GM19351 (cell line): ENCODE results near the gene TMEM52.
"Not testable (repeated sequence)": the region's sequence is repeated elsewhere in the genome, so short reads cannot be mapped to it uniquely, and the experiment has no call there.

ENCODE experiments used
- ATAC-seq: cut with Tn5 transposase; IDR thresholded peaks from one replicate; pipeline ENCODE4 v1.9.1; 2021; ENCODE audit warnings: mild to moderate bottlenecking, moderate library complexity; ENCODE audit not compliant: unreplicated experiment

The TMEM52 gene

DNA sequence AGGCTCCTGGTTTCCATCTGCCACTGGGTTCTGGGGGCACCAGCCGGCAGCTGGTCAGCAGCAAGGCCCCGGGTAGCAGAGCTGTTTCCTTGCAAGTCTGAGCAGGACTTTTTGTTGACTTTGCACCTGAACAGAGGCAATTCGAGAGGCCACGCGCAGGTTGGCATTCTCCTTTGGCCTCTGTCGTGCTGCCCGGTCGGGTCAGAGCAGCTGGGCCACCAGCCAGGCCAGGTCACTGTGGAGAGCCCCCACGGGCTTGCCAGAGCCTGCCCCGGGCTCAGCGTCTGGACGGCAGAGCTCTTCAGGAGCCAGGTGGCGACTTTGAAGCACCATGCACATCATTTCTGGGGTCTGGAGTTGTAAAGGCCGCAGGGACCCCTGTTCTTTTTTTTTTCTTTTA lies 28.4 kb upstream of the TMEM52 start:
- ATAC-seq = no peak

DNA sequence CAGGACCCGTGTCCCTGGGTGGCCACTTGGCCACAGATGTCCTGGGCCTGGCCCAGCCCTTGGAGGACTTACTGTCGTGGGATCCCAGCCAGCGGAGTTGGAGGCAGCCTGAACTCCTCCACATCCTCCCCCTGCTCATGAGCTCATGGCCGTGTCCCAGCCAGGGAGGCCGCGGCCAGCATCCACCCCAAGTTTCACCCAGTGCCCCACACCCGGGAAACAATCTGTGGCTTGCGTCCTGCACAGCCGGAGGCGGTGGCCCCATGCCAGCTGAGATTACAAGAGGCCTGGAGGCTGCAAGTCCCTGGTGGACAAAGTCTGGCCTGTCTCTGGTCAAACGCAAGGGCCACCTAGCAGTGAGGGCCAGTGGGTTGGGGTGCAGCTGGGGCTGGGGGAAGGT lies 27.5 kb upstream of the TMEM52 start:
- ATAC-seq = no peak

DNA sequence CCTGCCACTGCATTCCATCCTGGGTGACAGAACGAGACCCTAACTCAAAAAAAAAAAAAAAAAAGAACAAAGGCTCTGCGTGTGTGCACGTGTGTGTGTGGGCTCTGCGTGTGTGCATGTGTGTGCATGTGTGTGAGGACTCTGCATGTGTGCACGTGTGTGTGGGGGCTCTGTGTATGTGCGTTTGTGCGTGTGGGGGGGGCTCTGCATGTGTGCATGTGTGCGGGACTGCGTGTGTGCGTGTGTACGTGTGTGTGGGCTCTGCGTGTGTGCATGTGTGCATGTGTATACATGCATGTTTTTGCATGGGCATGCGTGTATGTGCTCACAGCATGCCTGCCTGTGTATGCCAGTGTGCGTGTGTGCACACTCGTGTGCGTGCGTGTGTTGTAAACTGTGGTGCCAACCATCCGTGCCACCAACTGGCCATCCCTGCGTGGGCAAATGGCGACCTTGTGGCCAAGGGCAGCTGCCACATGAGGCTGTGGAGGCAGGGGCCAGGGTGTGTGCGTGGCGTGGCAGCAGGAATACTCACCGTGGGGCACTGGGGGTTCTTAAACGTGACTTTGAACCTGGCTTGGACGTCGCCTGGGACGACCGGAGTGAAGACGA lies 26.8 kb upstream of the TMEM52 start:
- ATAC-seq = no peak

DNA sequence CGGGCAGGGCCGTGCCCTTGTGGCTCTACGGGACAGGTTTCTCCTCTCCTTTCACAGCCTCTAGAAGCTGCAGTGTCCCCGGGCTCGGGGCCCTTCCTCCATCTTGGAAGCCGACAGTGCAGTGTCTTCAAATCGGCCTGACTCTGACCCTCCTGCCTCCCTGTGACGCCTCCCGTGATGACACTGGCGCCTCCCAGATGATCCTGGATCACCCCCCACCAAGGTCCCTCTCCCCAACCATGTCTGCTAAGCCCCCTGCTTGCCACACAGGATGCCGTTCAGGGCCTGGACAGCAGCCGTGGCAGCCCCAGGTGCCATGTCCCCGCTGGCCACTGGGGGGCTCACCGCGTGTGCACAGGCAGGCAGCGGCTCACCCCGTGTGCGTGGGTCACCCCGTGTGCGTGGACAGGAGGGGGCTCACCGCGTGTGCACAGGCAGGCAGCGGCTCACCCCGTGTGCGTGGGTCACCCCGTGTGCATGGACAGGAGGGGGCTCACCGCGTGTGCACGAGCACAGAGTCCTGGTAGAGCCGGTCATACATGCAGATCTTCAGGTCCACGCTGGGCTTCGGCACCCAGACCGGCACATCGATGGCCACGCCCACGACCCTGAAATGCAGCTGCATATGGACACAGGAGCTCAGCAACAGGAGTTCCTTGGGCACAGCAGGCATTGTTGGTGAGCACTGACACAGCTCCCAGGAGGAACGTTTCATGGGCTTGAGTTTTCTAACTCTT lies 24.9 kb upstream of the TMEM52 start:
- ATAC-seq = no peak

DNA sequence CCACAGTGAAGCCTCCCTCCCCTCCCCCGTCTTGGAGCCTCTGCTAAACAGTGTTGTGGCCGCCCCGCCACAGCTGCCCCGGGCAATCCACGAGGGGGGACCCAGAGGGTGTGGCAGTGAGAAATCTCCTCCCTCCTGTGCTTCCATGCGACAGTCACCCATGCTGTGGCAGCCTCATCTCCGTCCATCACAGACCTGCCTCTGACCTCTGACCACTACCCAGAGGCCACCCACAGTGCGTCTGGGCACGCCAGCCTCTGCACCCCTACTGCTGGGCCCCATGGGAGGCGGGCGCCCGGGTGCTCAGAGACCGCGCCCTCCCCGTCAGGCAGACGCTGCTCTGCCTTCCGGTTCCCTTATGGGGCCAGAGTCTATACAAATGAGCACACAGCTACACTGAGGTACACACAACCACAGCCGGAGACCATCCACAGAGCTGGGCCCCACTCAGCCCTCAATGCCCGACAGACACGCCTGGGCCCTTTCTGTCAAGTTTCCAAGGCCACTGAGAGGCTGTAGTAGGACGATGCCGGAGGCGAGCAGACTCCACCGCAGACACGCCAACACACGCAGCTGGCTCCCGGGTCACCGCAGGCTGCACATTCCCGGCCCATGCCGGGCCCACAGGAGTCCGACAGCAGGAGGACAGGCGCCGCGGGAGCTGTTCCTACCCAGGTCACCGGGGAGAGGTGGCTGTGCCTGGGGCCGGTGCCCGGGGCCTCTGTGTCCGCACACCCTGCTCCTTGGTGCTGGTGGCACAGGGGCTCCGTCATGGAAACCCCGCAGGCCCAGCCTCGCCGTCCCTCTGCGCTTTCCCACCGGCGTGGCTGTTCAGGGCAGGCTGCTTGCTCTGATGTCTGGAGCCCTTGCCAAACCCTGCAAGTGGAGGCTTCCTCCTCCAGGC lies 23.9 kb upstream of the TMEM52 start:
- ATAC-seq = no peak

DNA sequence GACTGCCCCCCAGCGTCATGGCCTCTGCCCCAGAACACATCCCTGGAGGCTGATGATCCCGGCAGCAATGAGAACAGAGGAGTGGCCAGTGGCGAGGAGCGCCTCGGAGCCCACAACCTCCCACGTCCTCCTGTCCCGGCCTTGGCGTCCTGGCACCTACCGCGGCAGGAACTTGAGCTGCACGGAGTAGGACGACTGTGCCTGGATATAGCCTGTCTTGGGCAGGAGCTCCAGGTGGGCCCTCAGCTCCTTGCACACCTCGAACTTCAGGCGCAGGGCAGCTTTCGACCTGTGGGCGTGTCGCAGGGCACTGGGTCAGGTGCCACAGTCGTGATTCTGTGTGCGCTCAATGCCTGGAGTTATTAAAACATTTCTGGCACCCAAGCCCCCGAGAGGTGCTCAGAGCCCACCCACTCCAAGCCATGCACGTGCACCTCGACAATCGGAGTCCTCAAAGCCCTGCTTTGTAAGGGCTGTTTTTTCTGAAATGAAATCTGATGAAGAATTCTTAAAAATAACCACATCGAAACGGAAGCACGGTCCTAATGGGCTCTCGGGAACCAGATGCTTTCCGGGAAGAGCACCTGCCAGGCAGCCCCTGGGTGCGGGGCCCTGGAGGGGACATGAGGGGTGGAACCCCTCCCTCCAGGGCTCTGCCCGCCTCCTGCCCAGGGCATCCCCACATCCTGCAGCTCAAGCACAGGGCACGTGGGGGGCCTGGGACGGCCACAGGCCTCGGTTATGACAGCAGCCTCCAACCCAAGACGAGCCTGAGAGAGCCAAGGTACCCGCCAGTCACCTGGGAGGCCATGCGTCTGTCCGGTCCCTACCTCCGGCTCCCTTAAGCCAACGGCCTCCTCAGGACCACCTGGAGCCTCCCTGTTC lies 23.0 kb upstream of the TMEM52 start:
- no peak for ATAC-seq

DNA sequence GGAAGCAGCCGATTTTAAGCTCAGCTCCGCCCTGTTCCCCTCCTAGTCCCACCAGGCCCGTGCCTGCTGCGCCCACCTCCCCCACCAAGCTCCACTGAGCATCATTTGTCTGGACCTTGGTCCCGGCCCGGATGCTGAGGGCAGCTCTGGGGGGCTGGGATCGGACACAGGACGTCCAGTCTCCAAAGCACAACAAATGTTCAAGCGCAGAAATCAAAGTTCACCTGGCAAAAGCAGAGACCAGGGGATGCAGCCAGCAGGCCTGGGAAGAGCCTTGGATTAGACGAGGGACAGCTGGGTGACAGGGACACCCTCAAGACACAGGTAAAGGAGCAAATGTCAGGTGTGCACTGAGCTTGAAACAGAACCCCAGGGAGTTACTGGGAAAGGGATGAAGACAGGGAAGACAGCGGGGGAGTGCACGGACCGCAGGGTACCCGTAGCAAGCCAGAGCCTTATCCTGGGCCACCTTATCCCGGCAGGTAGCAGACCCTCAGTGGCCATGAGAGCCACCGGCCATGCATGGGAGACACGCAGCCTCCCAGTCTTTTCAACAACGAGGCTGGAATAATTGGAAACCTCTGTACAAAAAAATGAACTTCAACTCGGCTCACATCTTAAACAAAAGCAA lies 22.2 kb upstream of the TMEM52 start:
- ATAC-seq = no peak

DNA sequence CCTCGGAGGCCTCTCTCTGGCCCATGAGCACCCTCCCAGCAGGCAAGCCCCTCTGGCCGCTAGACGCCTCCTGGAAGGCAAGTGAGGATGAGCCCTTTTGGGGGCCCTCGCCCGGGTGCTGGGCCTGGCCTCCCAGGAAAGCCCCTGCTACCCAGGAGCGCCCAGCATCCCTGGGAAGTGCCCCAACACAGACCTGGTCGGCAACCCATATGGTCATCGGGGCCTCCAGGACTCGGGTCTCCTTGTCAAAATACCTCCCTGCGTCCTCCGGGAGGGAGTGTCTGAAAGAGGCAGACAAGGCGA lies 21.0 kb upstream of the TMEM52 start:
- no peak for ATAC-seq

DNA sequence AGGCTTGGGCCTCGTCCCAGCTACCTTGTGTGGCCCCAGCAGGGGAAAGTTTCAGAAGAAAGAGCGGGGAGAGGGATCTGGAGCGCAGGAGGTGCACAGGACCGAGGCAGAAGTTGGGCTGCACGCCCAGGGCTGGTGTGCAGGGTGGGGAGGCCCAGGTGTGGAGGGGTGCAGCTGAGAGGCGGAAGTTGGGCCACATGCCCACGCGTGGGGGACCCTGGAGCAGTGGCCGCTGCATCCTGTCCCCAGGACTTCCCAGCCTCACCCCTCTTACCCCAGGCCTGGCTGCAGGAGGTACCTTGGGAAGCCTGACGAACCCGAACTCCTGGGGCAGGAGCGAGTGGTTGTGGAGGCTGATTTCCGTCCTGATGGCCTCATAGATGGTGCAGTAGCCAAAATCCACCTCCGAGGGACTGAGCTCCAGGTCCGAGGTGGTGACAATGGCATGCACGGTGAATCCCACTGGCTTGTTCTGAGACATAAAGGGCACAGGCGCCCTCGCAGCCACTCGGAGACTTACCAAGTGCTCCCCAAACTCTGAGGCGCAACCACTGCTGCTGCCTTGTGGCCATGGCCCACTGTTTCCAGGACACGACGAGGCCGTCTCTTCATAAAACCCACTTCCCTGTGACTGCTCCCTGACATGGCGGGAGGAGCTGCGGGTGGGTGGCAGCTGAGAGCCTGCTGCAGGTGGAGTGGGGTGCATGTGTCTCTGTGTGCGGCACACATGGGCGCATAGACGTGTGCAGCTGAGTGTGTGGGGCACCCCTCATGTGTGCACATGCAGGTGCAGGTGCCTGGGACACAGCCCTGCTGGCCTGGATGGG lies 20.4 kb upstream of the TMEM52 start:
- no peak for ATAC-seq

DNA sequence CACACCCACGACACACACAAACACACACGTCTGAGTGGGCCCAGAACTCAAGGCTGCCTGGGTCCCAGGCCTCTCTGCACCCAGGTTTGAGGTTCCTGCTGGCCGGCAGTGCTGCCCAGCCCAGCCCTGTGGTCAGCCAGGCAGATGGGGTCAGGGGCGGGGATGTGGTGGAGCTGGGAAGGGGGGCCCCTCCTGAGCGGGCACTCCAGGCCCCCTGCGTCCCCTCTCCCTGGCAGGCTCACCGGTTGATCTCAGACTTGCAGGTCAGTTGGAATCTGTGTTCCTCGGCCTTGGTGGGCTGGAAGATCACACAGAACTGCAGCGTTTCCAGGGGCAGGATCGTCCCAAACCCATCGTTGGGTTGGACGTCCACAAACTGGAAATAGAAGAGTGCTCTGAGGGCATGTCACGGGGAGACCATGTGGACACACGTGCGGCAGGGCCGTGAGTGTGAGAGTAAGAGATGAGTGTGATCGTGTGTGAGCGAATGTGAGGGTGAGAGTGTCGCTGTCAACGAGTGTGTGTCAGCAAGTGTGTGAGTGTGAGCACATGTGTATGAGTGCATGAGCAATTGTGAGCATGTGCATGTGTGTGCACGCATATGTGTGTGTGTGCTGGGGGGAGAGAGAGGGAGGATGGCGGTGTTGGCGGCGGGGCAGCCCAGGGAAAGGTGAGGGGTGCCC lies 19.7 kb upstream of the TMEM52 start:
- ATAC-seq = no peak

DNA sequence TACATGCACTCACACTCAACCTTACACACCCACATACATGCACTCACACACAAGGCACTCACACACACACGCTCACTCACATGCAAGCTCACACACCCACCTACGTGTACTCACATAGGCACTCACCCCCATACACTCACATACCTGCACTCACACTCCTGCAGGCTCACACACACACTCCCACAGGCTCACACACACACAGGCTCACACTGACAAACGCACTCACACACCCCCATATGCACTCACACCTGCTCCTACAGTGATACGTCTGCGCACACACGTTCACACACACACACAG lies 19.1 kb upstream of the TMEM52 start:
- no peak for ATAC-seq

DNA sequence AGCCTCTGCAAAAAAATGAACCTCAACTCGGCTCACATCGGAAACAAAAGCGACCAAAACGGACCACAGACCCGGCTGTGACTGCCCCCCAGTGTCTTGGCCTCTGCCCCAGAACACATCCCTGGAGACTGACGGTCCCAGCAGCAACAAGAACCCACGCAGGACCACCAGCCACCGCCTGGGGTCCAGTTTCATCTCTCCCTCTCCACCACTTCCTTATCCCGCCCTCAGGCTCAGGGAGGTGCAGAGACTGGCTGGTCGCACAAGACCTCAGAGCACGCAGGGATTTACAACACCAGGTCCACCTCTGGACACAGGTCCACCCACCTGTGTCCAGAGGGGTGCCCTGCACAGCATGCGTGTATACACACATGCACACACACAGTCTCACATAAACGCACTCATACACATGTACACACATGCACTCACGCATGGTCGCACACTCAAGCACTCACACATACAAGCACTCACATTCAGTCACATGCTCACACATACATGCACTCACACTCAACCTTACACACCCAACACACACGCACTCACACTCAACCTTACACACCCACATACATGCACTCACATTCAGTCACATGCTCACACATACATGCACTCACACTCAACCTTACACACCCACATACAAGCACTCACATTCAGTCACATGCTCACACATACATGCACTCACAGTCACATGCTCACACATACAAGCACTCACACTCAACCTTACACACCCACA lies 18.6 kb upstream of the TMEM52 start:
- ATAC-seq = no peak

DNA sequence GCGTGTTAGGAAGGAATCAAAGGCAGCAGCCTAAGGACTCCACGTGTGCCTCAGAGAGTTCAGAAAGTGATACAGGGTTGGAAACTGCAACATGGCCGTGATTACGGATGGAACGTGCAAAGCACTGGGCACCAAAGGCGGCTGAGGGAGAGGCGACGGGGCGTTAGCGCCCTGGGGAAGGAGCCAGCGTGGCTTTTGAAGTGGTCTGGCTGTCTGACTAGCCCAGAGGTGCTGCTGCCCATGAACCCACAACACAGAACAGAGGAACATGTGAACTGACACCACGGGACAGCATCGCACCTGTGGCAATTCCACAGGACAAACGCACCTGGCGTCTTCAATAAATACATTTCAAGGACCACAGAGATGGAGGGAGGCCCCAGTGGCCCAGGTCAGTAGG lies 18.0 kb upstream of the TMEM52 start:
- ATAC-seq = no peak

DNA sequence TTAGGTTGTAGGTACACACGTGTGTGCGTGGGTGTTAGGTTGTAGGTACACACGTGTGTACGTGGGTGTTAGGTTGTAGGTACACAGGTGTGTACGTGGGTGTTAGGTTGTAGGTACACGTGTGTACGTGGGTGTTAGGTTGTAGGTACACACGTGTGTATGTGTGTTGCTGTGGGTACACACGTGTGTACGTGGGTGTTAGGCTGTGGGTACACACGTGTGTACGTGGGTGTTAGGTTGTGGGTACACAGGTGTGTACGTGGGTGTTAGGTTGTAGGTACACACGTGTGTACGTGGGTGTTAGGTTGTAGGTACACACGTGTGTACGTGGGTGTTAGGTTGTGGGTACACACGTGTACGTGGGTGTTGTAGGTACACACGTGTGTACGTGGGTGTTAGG lies 15.8 kb upstream of the TMEM52 start:
- ATAC-seq = not testable (repeated sequence)

DNA sequence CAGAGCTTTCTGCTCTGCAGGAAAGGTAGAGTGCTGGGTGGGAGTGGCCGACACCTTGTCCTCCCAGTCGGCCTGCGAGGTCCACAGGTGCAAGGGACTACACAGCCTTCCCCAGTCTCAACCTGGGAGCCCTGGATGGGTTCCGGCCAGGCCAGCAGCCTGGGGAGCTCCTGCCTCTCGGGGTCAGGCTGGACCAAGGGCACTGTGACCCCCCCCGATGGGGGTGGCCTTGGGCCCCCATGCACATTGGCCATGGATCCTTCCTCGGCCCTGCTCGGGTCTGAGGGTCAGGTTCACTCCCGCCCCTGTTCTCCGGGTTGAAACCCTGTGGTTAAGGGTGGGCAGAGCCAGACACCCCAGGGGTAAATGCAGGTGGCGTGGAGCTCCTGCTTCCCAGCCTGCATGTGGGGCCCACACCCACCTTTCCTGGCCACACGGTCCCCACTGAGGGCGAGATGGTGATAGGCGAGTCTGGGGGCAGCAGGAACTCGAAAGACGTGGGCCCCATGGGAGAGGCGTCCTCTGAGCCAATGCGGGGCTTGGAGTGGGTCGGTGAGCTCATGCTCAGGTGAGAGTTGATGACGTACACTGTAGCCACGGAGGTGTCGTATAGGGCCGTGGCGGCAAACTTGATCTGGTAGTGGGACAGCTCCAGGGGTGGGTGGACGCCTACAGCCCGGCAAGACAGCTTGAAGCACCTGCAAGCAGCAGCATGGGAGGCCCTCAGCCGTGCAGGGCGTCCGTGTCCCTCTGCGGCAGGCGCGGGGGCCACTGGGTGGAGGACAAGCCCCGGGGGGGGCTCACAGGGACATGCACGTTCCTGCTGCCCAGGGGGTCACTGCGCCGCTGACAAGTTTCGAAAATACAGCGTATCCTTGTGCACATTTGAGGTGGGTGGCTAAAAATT lies 10.8 kb upstream of the TMEM52 start:
- no peak for ATAC-seq

DNA sequence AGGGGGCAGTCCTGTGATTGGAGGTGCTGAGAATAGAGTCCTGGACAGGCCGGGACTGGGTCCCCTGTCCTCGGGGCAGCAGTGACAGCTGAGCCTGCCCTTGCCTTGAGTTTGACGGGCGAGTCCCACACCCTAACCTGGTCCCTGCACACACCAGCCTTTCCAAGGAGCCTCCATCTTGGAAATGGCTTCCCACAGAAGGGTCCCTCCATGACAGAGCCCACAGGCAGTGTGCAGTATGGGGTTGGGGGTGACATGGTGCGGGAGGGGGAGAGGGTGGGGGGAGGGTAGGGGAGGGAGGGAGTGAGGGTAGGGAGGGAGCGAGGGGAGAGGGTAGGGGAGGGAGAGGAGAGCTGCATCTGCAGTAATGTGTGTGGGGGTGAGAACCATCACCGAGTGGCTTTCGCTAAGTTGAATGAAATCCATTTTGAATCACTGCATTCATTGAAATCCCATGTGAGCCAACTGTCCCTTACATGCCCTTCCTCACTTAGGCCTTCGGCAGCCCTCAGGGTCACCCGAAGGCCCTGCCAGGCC lies 10.1 kb upstream of the TMEM52 start:
- no peak for ATAC-seq
